ENCODE measurements around the gene GLP1R.

GRCh38 chr6:39048481-39049399 lies at the start of gene GLP1R:
- TF ChIP-seq CTCF (IDR thresholded peaks at IDR 0.05) (no peak), POLR2A (IDR thresholded peaks at IDR 0.05) (no peak)

Measured in Peyer's patch (tissue), 4 donors.